Loucy (cell line): Measurements from ENCODE around the gene GRB2.

Source experiments
- EZH2phosphoT487 ChIP-seq: fragments of 200-600 bp; IDR thresholded peaks from 2 replicates; pipeline ENCODE4 v1.6.1; 2018; ENCODE audit warnings: antibody characterized with exemption, mild to moderate bottlenecking, moderate library complexity, borderline replicate concordance
- TF ChIP-seq, protein P1 (sequence below): fragments of 200-600 bp; sonication (generic); conservative IDR thresholded peaks from 2 replicates; pipeline ENCODE4 v1.5.1; 2014; ENCODE audit warnings: mild to moderate bottlenecking, antibody characterized with exemption, low read length

DNA sequence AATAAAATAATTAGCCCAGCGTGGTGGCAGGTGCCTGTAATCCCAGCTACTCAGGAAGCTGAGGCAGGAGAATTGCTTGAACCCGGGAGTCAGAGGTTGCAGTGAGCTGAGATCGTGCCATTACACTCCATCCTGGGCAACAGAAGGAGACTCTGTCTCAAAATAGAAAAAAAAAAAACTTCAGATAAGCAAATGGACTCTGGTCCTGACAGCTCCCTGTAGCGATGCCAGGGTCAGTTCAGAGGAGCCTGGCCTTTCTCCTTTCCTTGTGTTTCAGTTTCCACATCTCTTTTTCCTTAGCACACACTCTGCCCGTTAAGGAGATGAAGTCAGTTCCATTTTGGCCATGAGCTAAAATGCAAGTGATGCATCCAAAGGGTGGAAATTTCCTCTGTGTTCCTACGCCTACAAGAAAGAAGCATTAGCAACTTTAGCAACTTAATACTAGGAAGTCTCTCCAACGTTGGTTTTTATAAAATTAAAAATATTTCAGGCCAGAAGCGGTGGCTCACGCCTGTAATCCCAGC, 11.6 kb upstream of the GRB2 start:
- TF ChIP-seq, protein P1, sequence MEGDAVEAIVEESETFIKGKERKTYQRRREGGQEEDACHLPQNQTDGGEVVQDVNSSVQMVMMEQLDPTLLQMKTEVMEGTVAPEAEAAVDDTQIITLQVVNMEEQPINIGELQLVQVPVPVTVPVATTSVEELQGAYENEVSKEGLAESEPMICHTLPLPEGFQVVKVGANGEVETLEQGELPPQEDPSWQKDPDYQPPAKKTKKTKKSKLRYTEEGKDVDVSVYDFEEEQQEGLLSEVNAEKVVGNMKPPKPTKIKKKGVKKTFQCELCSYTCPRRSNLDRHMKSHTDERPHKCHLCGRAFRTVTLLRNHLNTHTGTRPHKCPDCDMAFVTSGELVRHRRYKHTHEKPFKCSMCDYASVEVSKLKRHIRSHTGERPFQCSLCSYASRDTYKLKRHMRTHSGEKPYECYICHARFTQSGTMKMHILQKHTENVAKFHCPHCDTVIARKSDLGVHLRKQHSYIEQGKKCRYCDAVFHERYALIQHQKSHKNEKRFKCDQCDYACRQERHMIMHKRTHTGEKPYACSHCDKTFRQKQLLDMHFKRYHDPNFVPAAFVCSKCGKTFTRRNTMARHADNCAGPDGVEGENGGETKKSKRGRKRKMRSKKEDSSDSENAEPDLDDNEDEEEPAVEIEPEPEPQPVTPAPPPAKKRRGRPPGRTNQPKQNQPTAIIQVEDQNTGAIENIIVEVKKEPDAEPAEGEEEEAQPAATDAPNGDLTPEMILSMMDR, result no peak
- no peak for TF ChIP-seq EZH2phosphoT487
